H1 (cell line): Measurements from ENCODE around the gene PALM. TPM values are rescaled to one million over a fixed set of nuclear protein-coding genes. Genes with fewer than 3 reads are reported as not detected.

Source experiments
- CTCF ChIA-PET: fragments of 300-600 bp; sonication (Branson Sonifier 250); formaldehyde crosslinking; loops from one replicate; lab custom pipeline; 2021; ENCODE audit not compliant: partially characterized antibody; lab: Charles Lee
- POLR2A ChIA-PET: fragments of 300-600 bp; sonication (Branson Sonifier 250); formaldehyde crosslinking; loops from one replicate; lab custom pipeline; 2021; ENCODE audit warnings: inconsistent platforms; ENCODE audit not compliant: partially characterized antibody; lab: Charles Lee
- DNase-seq, 2 experiments: peaks; one replicate each; pipeline versions ENCODE4 v3.0.0 to v3.0.0-alpha.2; 2010 to 2022; ENCODE audit warnings: low spot score in 2 of 2, low read depth in 1 of 2, mixed read lengths in 1 of 2
- FAIRE-seq: peaks from 2 replicates; lab custom pipeline; 2011; peaks lifted over from hg19 to GRCh38; lab: Jason Lieb, UNC
- H2AFZ ChIP-seq: 2 replicates; pipeline ENCODE4 v1.8.1; 2012; ENCODE audit warnings: low read length, inconsistent platforms
- H2AK5ac ChIP-seq: 2 replicates; pipeline ENCODE4 v1.6.1; 2013; ENCODE audit warnings: low read depth, low read length
- H2BK120ac ChIP-seq: replicated peaks from 2 replicates; pipeline ENCODE3; 2013; ENCODE audit warnings: low read depth, low read length, inconsistent platforms
- H2BK12ac ChIP-seq: 2 replicates; pipeline ENCODE4 v1.6.1; 2013; ENCODE audit warnings: low read depth, low read length
- H2BK15ac ChIP-seq: 2 replicates; pipeline ENCODE4 v1.6.1; 2013; ENCODE audit warnings: low read length
- H2BK20ac ChIP-seq: 2 replicates; pipeline ENCODE4 v1.6.1; 2013; ENCODE audit warnings: low read length
- H2BK5ac ChIP-seq: 2 replicates; pipeline ENCODE4 v1.6.1; 2013; ENCODE audit warnings: low read depth, low read length
- H3K14ac ChIP-seq: 2 replicates; pipeline ENCODE4 v1.6.1; 2013; ENCODE audit warnings: inconsistent platforms; ENCODE audit not compliant: insufficient read length
- H3K18ac ChIP-seq: 2 replicates; pipeline ENCODE4 v1.6.1; 2013; ENCODE audit warnings: low read length; ENCODE audit errors: extremely low read depth
- H3K23ac ChIP-seq: 2 replicates; pipeline ENCODE4 v1.6.1; 2013; ENCODE audit warnings: inconsistent platforms; ENCODE audit not compliant: insufficient read length
- H3K23me2 ChIP-seq: 2 replicates; pipeline ENCODE4 v1.6.1; 2013; ENCODE audit warnings: low read depth, low read length
- H3K27ac ChIP-seq: 2 replicates; pipeline ENCODE4 v1.6.1; 2011; ENCODE audit warnings: low read depth, low read length, inconsistent platforms
- H3K27me3 ChIP-seq, 4 experiments: replicated peaks in 1 of 4; 1 replicate in 1 of 4; 2 replicates in 3 of 4; pipeline versions ENCODE4 v1.6.1 to v1.8.1; 2011 to 2013; ENCODE audit warnings: low read length in 3 of 4, mild to moderate bottlenecking in 3 of 4, inconsistent platforms in 2 of 4, mixed read lengths in 2 of 4, moderate library complexity in 1 of 4; ENCODE audit not compliant: control insufficient read depth in 3 of 4, insufficient read depth in 3 of 4; ENCODE audit errors: extremely low read depth in 1 of 4
- H3K36me3 ChIP-seq, 4 experiments: 2 replicates each; pipeline versions ENCODE4 v1.6.1 to v1.8.1; 2011 to 2013; ENCODE audit warnings: mild to moderate bottlenecking in 4 of 4, low read length in 3 of 4, moderate library complexity in 2 of 4, control low read depth in 1 of 4, inconsistent platforms in 1 of 4; ENCODE audit not compliant: insufficient read depth in 4 of 4, control insufficient read depth in 2 of 4
- H3K4ac ChIP-seq: replicated peaks from 2 replicates; pipeline ENCODE3; 2013; ENCODE audit warnings: low read length, low read depth, mixed read lengths, inconsistent platforms; ENCODE audit not compliant: insufficient read length
- H3K4me1 ChIP-seq, 4 experiments: replicated peaks in 1 of 4; 1 replicate in 1 of 4; 2 replicates in 3 of 4; pipeline versions ENCODE4 v1.6.1 to v1.8.1; 2011 to 2013; ENCODE audit warnings: low read length in 3 of 4, inconsistent platforms in 2 of 4, mixed read lengths in 1 of 4; ENCODE audit not compliant: insufficient read depth in 4 of 4, control insufficient read depth in 3 of 4
- H3K4me2 ChIP-seq, 2 experiments: 2 replicates each; pipeline versions ENCODE4 v1.6.1 to v1.8.1; 2011 to 2013; ENCODE audit warnings: low read depth in 2 of 2, low read length in 2 of 2, control low read depth in 1 of 2, inconsistent platforms in 1 of 2, mild to moderate bottlenecking in 1 of 2; ENCODE audit not compliant: insufficient read depth in 1 of 2
- H3K4me3 ChIP-seq, 4 experiments: fragments of 200-600, 300-600 bp in 1 of 4; sonication (generic), shearing (Covaris generic), sonication (Bioruptor Twin) in 1 of 4; 2 replicates each; pipeline versions ENCODE4 v1.5.1 to v1.8.1; 2011 to 2016; ENCODE audit warnings: low read length in 4 of 4, low read depth in 3 of 4, control low read depth in 2 of 4, inconsistent platforms in 2 of 4, mild to moderate bottlenecking in 2 of 4, mixed read lengths in 1 of 4, moderate library complexity in 1 of 4; ENCODE audit not compliant: insufficient read depth in 2 of 4; ENCODE audit errors: extremely low read depth in 1 of 4
- H3K56ac ChIP-seq: replicated peaks from 2 replicates; pipeline ENCODE3; 2013; ENCODE audit warnings: low read depth, mild to moderate bottlenecking, mixed read lengths, low read length, inconsistent platforms; ENCODE audit not compliant: insufficient read length
- H3K79me1 ChIP-seq: 2 replicates; pipeline ENCODE4 v1.6.1; 2013; ENCODE audit warnings: low read depth, low read length, control low read depth
- H3K79me2 ChIP-seq, 2 experiments: 2 replicates each; pipeline versions ENCODE4 v1.6.1 to v1.8.1; 2012 to 2013; ENCODE audit warnings: low read length in 2 of 2, mild to moderate bottlenecking in 2 of 2, inconsistent platforms in 1 of 2; ENCODE audit not compliant: insufficient read depth in 2 of 2, control insufficient read depth in 1 of 2
- H3K9ac ChIP-seq, 4 experiments: replicated peaks in 1 of 4; 1 replicate in 1 of 4; 2 replicates in 3 of 4; pipeline versions ENCODE4 v1.6.1 to v1.8.1; 2011 to 2013; ENCODE audit warnings: low read depth in 3 of 4, low read length in 3 of 4, control low read depth in 2 of 4, mild to moderate bottlenecking in 2 of 4, moderate library complexity in 2 of 4, inconsistent platforms in 1 of 4; ENCODE audit errors: extremely low read depth in 1 of 4
- H3K9me3 ChIP-seq, 2 experiments: 2 replicates each; pipeline versions ENCODE4 v1.6.1 to v1.8.1; 2012 to 2013; ENCODE audit warnings: mild to moderate bottlenecking in 2 of 2, moderate library complexity in 2 of 2, control low read depth in 1 of 2, inconsistent platforms in 1 of 2, low read depth in 1 of 2, low read length in 1 of 2, mixed read lengths in 1 of 2; ENCODE audit not compliant: insufficient read depth in 2 of 2
- H4K20me1 ChIP-seq, 2 experiments: replicated peaks in 1 of 2; 2 replicates each; pipeline versions ENCODE3 to v1.8.1; 2011 to 2013; ENCODE audit warnings: inconsistent platforms in 2 of 2, low read length in 2 of 2, mild to moderate bottlenecking in 1 of 2; ENCODE audit not compliant: insufficient read depth in 2 of 2, control insufficient read depth in 1 of 2
- H4K5ac ChIP-seq: 2 replicates; pipeline ENCODE4 v1.6.1; 2013; ENCODE audit warnings: low read length, low read depth, mixed read lengths, inconsistent platforms; ENCODE audit not compliant: insufficient read length
- H4K8ac ChIP-seq: 2 replicates; pipeline ENCODE4 v1.8.0; 2013; ENCODE audit warnings: mild to moderate bottlenecking, moderate library complexity, low read length, inconsistent platforms; ENCODE audit not compliant: insufficient read depth; ENCODE audit errors: extremely low read depth
- H4K91ac ChIP-seq: replicated peaks from 2 replicates; pipeline ENCODE3; 2013; ENCODE audit warnings: low read length, mixed read lengths, inconsistent platforms; ENCODE audit not compliant: insufficient read length
- CBX5 ChIP-seq: fragments of 300-800, 300-1000 bp; sonication (generic); IDR thresholded peaks from 2 replicates; pipeline ENCODE4 v1.7.1; 2016; ENCODE audit warnings: antibody characterized with exemption, low read length, low read depth
- CBX8 ChIP-seq: fragments of 300-800, 300-1000 bp; sonication (generic); IDR thresholded peaks from 2 replicates; pipeline ENCODE4 v1.7.1; 2016; ENCODE audit warnings: low read depth, low read length, borderline replicate concordance
- CREB1 ChIP-seq: IDR thresholded peaks from 2 replicates; pipeline ENCODE4 v1.6.1; 2012; ENCODE audit warnings: inconsistent platforms
- EGR1 ChIP-seq: IDR thresholded peaks from 2 replicates; pipeline ENCODE4 v1.6.1; 2011; ENCODE audit warnings: low read depth, low read length, borderline replicate concordance
- GABPA ChIP-seq: IDR thresholded peaks from 2 replicates; pipeline ENCODE4 v1.6.1; 2011; ENCODE audit warnings: mild to moderate bottlenecking, low read length, moderate library complexity, borderline replicate concordance; ENCODE audit not compliant: insufficient read depth
- GTF2F1 ChIP-seq: IDR thresholded peaks from 2 replicates; pipeline ENCODE4 v1.6.1; 2012; ENCODE audit warnings: low read depth, low read length, improper control_type of control experiment, borderline replicate concordance
- KDM1A ChIP-seq: fragments of 200-600, 300-600 bp; sonication (generic); IDR thresholded peaks from 2 replicates; pipeline ENCODE4 v1.7.1; 2016; ENCODE audit warnings: mild to moderate bottlenecking, low read length, borderline replicate concordance
- RAD21 ChIP-seq, 2 experiments: IDR thresholded peaks in 1 of 2; conservative IDR thresholded peaks in 1 of 2; 2 replicates each; pipeline ENCODE4 v1.6.1; 2011; ENCODE audit warnings: low read depth in 2 of 2, low read length in 2 of 2, improper control_type of control experiment in 1 of 2, inconsistent platforms in 1 of 2, mild to moderate bottlenecking in 1 of 2, moderate library complexity in 1 of 2
- RBBP5 ChIP-seq: IDR thresholded peaks from 2 replicates; pipeline ENCODE4 v1.7.1; 2012; ENCODE audit warnings: low read depth, mild to moderate bottlenecking, inconsistent platforms, low read length, moderate library complexity, borderline replicate concordance
- RFX5 ChIP-seq: IDR thresholded peaks from 2 replicates; pipeline ENCODE4 v1.6.1; 2011; ENCODE audit warnings: low read depth, low read length, improper control_type of control experiment, borderline replicate concordance
- WGBS, 2 experiments: shearing (Covaris generic) in 1 of 2; methylation state at CpG; one replicate each; pipeline versions ENCODE4 v1.1.6 to v1.1.7; 2013 to 2015; ENCODE audit warnings: low lambda C conversion rate in 2 of 2, mixed read lengths in 2 of 2, inconsistent platforms in 1 of 2, low coverage in 1 of 2, missing lambda C conversion rate in 1 of 2; ENCODE audit not compliant: insufficient replicate concordance in 2 of 2, insufficient coverage in 1 of 2, insufficient read length in 1 of 2; ENCODE audit errors: extremely low coverage in 1 of 2, missing lambda C conversion rate in 1 of 2; 5-methylcytosine and 5-hydroxymethylcytosine counted together
- polyA plus RNA-seq, 7 experiments: library from polyadenylated mRNA; depleted of rRNA in 3 of 7; stranded (reverse) in 5 of 7; unstranded in 2 of 7; fragments of >200 nt in 5 of 7; fragments of 200-250 nt in 2 of 7; gene quantifications; 1 replicate in 5 of 7; 2 replicates in 1 of 7; 4 replicates in 1 of 7; pipeline versions ENCODE4 v1.2.1 to v1.2.3, GENCODE V29; 2011 to 2013; ENCODE audit warnings: missing spikeins in 2 of 7, mixed read lengths in 2 of 7
- total RNA-seq: library from RNA; stranded (reverse); fragmentation: NEBNext Ultra II Directional; extraction: Animal tissue kit (Norgen Biotek cat#: 25700); gene quantifications from 2 replicates; pipeline ENCODE4 v1.2.1, GENCODE V29; 2021
- TF ChIP-seq, protein P1 (sequence below): IDR thresholded peaks from 2 replicates; pipeline ENCODE4 v1.6.1; 2011; ENCODE audit warnings: low read depth, mild to moderate bottlenecking, low read length; ENCODE audit not compliant: insufficient read depth

Gene PALM
- total and polyA plus RNA-seq, 2 of the 8 experiments (the other 6 are each of a cell fraction or from before 2014, with no cell fraction given) = 5.7 to 16.5 TPM

DNA sequence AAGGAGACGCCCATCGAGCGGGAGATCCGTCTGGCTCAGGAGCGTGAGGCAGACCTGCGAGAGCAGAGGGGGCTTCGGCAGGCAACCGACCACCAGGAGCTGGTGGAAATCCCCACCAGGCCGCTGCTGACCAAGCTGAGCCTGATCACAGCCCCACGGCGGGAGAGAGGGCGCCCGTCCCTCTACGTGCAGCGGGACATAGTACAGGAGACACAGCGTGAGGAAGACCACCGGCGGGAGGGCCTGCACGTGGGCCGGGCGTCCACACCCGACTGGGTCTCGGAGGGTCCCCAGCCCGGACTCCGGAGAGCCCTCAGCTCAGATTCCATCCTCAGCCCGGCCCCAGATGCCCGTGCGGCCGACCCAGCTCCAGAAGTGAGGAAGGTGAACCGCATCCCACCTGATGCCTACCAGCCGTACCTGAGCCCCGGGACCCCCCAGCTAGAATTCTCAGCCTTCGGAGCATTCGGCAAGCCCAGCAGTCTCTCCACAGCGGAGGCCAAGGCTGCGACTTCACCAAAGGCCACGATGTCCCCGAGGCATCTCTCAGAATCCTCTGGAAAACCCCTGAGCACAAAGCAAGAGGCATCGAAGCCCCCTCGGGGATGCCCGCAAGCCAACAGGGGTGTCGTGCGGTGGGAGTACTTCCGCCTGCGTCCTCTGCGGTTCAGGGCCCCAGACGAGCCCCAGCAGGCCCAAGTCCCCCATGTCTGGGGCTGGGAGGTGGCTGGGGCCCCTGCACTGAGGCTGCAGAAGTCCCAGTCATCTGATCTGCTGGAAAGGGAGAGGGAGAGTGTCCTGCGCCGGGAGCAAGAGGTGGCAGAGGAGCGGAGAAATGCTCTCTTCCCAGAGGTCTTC lies 49.3 kb downstream of the PALM start:
- WGBS, 2 experiments = 96% methylated on average over 39 of the region's 50 CpGs; no CpG with 5 or more reads in 1 of the 2 experiments
- no peaks in the 10 kb centered on the region for H3K23me2 ChIP-seq
- H4K91ac ChIP-seq = no peak overlapping the region
- no peak overlapping the region for H3K14ac ChIP-seq
- H4K5ac ChIP-seq = no peak overlapping the region
- H3K4ac ChIP-seq = no peak overlapping the region
- H3K23ac ChIP-seq = no peak overlapping the region
- H2BK5ac ChIP-seq = no peak overlapping the region
- H2BK15ac ChIP-seq = no peak overlapping the region
- H3K27ac ChIP-seq = no peak overlapping the region
- no peak for DNase-seq
- H3K36me3 ChIP-seq = no peaks in the 10 kb centered on the region
- H3K4me2 ChIP-seq = no peak overlapping the region
- no peak overlapping the region for H3K4me3 ChIP-seq
- H3K18ac ChIP-seq = no peak overlapping the region
- H4K8ac ChIP-seq = no peak overlapping the region
- no peaks in the 10 kb centered on the region for H4K20me1 ChIP-seq
- no peak overlapping the region for H2AFZ ChIP-seq
- POLR2A ChIA-PET = interaction anchor here (1.0 to 1.7 kb wide), 3 partner anchors 12 to 41 kb away, joined by 3 to 6 read pairs (median 3); no protein-coding TSS in a partner anchor
- no peak overlapping the region for H3K56ac ChIP-seq
- no peak overlapping the region for H2BK12ac ChIP-seq
- H2BK120ac ChIP-seq = no peak overlapping the region
- H3K9ac ChIP-seq = no peak overlapping the region
- H3K9me3 ChIP-seq = peaks cover 2 to 21% of the 10 kb centered on the region in 2 experiments; a peak in 1 of 4 replicates
- H3K79me1 ChIP-seq = no peaks in the 10 kb centered on the region
- FAIRE-seq = no peak
- no peaks in the 10 kb centered on the region for H3K79me2 ChIP-seq
- H3K4me1 ChIP-seq = no peaks in the 10 kb centered on the region
- H2BK20ac ChIP-seq = no peak overlapping the region
- CTCF ChIA-PET = interaction anchor here (0.6 kb wide), 1 partner anchor 66 kb away, joined by 3 read pairs; no protein-coding TSS in a partner anchor
- H3K27me3 ChIP-seq = no peaks in the 10 kb centered on the region
- no peak overlapping the region for H2AK5ac ChIP-seq
- no peak for TF ChIP-seq EGR1
- no peak for TF ChIP-seq RAD21 (IDR thresholded peaks at IDR 0.05 in 1 of 2, conservative IDR thresholded peaks at IDR 0.05 in 1 of 2; ENCODE audit: low read depth in 2 of 2, low read length in 2 of 2)
- no peak for TF ChIP-seq RFX5
- TF ChIP-seq GABPA = no peak
- TF ChIP-seq, protein P1, sequence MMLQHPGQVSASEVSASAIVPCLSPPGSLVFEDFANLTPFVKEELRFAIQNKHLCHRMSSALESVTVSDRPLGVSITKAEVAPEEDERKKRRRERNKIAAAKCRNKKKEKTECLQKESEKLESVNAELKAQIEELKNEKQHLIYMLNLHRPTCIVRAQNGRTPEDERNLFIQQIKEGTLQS = no peak
- no peak for TF ChIP-seq CREB1
- no peak for TF ChIP-seq KDM1A
- no peak for TF ChIP-seq RBBP5
- no peak for TF ChIP-seq CBX8
- TF ChIP-seq CBX5 = no peak
- no peak for TF ChIP-seq GTF2F1
